B cell (primary cell): ENCODE measurements around the gene MYO1B. TPM values are rescaled to one million over a fixed set of nuclear protein-coding genes. Genes with fewer than 3 reads are reported as not detected.

ENCODE experiments used
- ATAC-seq: fragments of 200-7000 bp; cut with Tn5 transposase; one replicate; pipeline ENCODE4 v1.10.0; 2021; ENCODE audit warnings: low read depth, mild to moderate bottlenecking, moderate number of reproducible peaks, moderate library complexity
- CTCF ChIA-PET: fragments of 350-600 bp; sonication (Branson Sonifier 250); formaldehyde crosslinking; loops from one replicate; lab custom pipeline; 2021; ENCODE audit warnings: antibody characterized with exemption, inconsistent platforms; lab: Charles Lee
- POLR2A ChIA-PET: fragments of 350-600 bp; sonication (Branson Sonifier 250); formaldehyde crosslinking; loops from one replicate; lab custom pipeline; 2021; ENCODE audit warnings: antibody characterized with exemption; lab: Charles Lee
- DNase-seq: peaks from one replicate; pipeline ENCODE4 v3.0.0; 2013
- H2AFZ ChIP-seq: 2 replicates; pipeline ENCODE4 v1.6.1; 2012; ENCODE audit warnings: mild to moderate bottlenecking, low read depth, low read length; ENCODE audit not compliant: insufficient read depth, poor library complexity, severe bottlenecking
- H3K27ac ChIP-seq, 2 donors: 1 replicate in 1 of 2; 2 replicates in 1 of 2; pipeline ENCODE4 v1.5.1; 2012 to 2013; ENCODE audit warnings: low read length in 2 of 2, mild to moderate bottlenecking in 2 of 2, moderate library complexity in 1 of 2
- H3K27me3 ChIP-seq, 4 experiments: fragments of 200-600 bp in 1 of 4; sonication (generic) in 1 of 4; replicated peaks in 1 of 4; 1 replicate in 2 of 4; 2 replicates in 2 of 4; pipeline versions ENCODE4 v1.6.1 to v1.7.0; 2013 to 2016; ENCODE audit warnings: low read length in 3 of 4, mild to moderate bottlenecking in 2 of 4, mixed read lengths in 1 of 4, moderate library complexity in 1 of 4; ENCODE audit not compliant: insufficient read depth in 4 of 4, control insufficient read depth in 3 of 4; ENCODE audit errors: control extremely low read depth in 1 of 4
- H3K36me3 ChIP-seq, 2 experiments: replicated peaks in 1 of 2; 1 replicate in 1 of 2; 2 replicates in 1 of 2; pipeline versions ENCODE4 v1.6.1 to v1.7.1; 2013; ENCODE audit warnings: low read length in 1 of 2; ENCODE audit not compliant: insufficient read depth in 2 of 2, control insufficient read depth in 1 of 2; ENCODE audit errors: control extremely low read depth in 1 of 2, extremely low read depth in 1 of 2
- H3K4me1 ChIP-seq, 2 donors: fragments of 200-600 bp in 1 of 2; sonication (generic) in 1 of 2; 1 replicate in 1 of 2; 2 replicates in 1 of 2; pipeline versions ENCODE4 v1.5.1 to v1.6.1; 2013 to 2017; ENCODE audit warnings: low read length in 2 of 2; ENCODE audit not compliant: control insufficient read depth in 2 of 2, insufficient read depth in 2 of 2
- H3K4me2 ChIP-seq: replicated peaks from 2 replicates; pipeline ENCODE3; 2012; ENCODE audit warnings: mild to moderate bottlenecking, low read depth, low read length; ENCODE audit not compliant: poor library complexity, severe bottlenecking
- H3K4me3 ChIP-seq, 5 experiments: fragments of 200-600 bp in 1 of 5; sonication (generic) in 1 of 5; 1 replicate in 3 of 5; 2 replicates in 2 of 5; pipeline versions ENCODE4 v1.5.1 to v1.7.0; 2011 to 2016; ENCODE audit warnings: low read length in 4 of 5, mild to moderate bottlenecking in 4 of 5, low read depth in 2 of 5, control low read depth in 1 of 5, moderate library complexity in 1 of 5; ENCODE audit not compliant: insufficient read depth in 1 of 5; ENCODE audit errors: control extremely low read depth in 1 of 5, extremely low read depth in 1 of 5
- H3K79me2 ChIP-seq: fragments of 200-600 bp; sonication (generic); one replicate; pipeline ENCODE4 v1.6.0; 2016; ENCODE audit warnings: low read length; ENCODE audit not compliant: control insufficient read depth, insufficient read depth
- H3K9ac ChIP-seq: fragments of 200-600 bp; sonication (generic); 2 replicates; pipeline ENCODE4 v1.6.1; 2017; ENCODE audit warnings: mild to moderate bottlenecking, low read length, moderate library complexity
- H3K9me3 ChIP-seq, 3 donors: one replicate each; pipeline versions ENCODE4 v1.6.1 to v1.7.1; 2013; ENCODE audit warnings: low read length in 2 of 3; ENCODE audit not compliant: control insufficient read depth in 2 of 3, insufficient read depth in 1 of 3; ENCODE audit errors: control extremely low read depth in 1 of 3
- H4K20me1 ChIP-seq: 2 replicates; pipeline ENCODE4 v1.6.0; 2012; ENCODE audit warnings: mild to moderate bottlenecking, low read length; ENCODE audit not compliant: insufficient read depth, control insufficient read depth, poor library complexity, severe bottlenecking
- H3K27ac Mint-ChIP-seq: one replicate; pipeline ENCODE4 v1.8.0; 2021; ENCODE audit warnings: mixed read lengths
- H3K27me3 Mint-ChIP-seq: one replicate; pipeline ENCODE4 v1.8.0; 2021; ENCODE audit warnings: mixed read lengths
- H3K4me1 Mint-ChIP-seq: one replicate; pipeline ENCODE4 v1.8.0; 2021; ENCODE audit warnings: mixed read lengths
- H3K4me3 Mint-ChIP-seq: one replicate; pipeline ENCODE4 v1.8.0; 2021; ENCODE audit warnings: mixed read lengths
- H3K9me3 Mint-ChIP-seq: one replicate; pipeline ENCODE4 v1.8.0; 2022; ENCODE audit warnings: mixed read lengths; ENCODE audit not compliant: insufficient read depth
- CTCF ChIP-seq: fragments of 200-600 bp; IDR thresholded peaks from one replicate; pipeline ENCODE4 v1.8.0; 2022; ENCODE audit warnings: antibody characterized with exemption, mild to moderate bottlenecking
- EZH2 ChIP-seq: IDR thresholded peaks from 2 replicates; pipeline ENCODE4 v1.6.1; 2012; ENCODE audit warnings: borderline replicate concordance, low read depth, mild to moderate bottlenecking, moderate library complexity, low read length; ENCODE audit not compliant: insufficient read depth, poor library complexity, severe bottlenecking
- WGBS: methylation state at CpG from one replicate; pipeline ENCODE4 v1.1.5; 2013; ENCODE audit warnings: missing lambda C conversion rate; ENCODE audit not compliant: insufficient coverage; 5-methylcytosine and 5-hydroxymethylcytosine counted together
- intact Hi-C: fragments of 100-400 bp; cut with micrococcal nuclease; formaldehyde crosslinking; loops from one replicate; pipeline ENCODE4 v1.10.0; 2022
- polyA plus RNA-seq: library from polyadenylated mRNA; depleted of rRNA; stranded (reverse); fragments of >200 nt; gene quantifications from 2 replicates; pipeline ENCODE4 v1.2.3, GENCODE V29; 2012
- total RNA-seq, 2 donors: library from RNA; stranded (reverse); fragments of 120-200 nt in 1 of 2; gene quantifications; 1 replicate in 1 of 2; 2 replicates in 1 of 2; pipeline versions ENCODE4 v1.2.3 to v1.2.4, GENCODE V29; 2013 to 2022

Gene MYO1B
- total and polyA plus RNA-seq, 2 donors (not counting 1 experiment from before 2014, with no cell fraction given), result 0.67 to 4.4 TPM

GRCh38 chr2:191402966-191403565 lies 157.9 kb downstream of the MYO1B start:
- POLR2A ChIA-PET, result no interaction called here
- H3K4me1 Mint-ChIP-seq, result no peaks in the 10 kb centered on the region
- no peak overlapping the region for H3K4me2 ChIP-seq
- H3K4me1 ChIP-seq, result no peaks in the 10 kb centered on the region
- DNase-seq, result no peak
- no peaks in the 10 kb centered on the region for H3K79me2 ChIP-seq
- CTCF ChIA-PET, result no interaction called here
- WGBS, result 100% methylated on average over 2 of the region's 3 CpGs
- H3K9ac ChIP-seq, result no peak overlapping the region
- H3K27ac ChIP-seq, result no peak overlapping the region
- no peak overlapping the region for H3K27ac Mint-ChIP-seq
- no peaks in the 10 kb centered on the region for H3K36me3 ChIP-seq
- H3K4me3 Mint-ChIP-seq, result no peak overlapping the region
- intact Hi-C loops, result no loop called here
- no peaks in the 10 kb centered on the region for H3K27me3 Mint-ChIP-seq
- H3K27me3 ChIP-seq, result no peaks in the 10 kb centered on the region
- H3K9me3 Mint-ChIP-seq, result no peaks in the 10 kb centered on the region
- no peak for ATAC-seq
- TF ChIP-seq EZH2 (no peak), CTCF (no peak)
- no peaks in the 10 kb centered on the region for H4K20me1 ChIP-seq
- no peak overlapping the region for H2AFZ ChIP-seq
- H3K4me3 ChIP-seq, result no peak overlapping the region
- H3K9me3 ChIP-seq, result no peaks in the 10 kb centered on the region

GRCh38 chr2:191404568-191404991 lies 159.4 kb downstream of the MYO1B start:
- Histone ChIP-seq H3K4me2 (no peak overlapping the region), H3K27ac (no peak overlapping the region), H3K27me3 (no peaks in the 10 kb centered on the region), H3K9me3 (no peaks in the 10 kb centered on the region), H3K36me3 (no peaks in the 10 kb centered on the region), H3K4me3 (no peak overlapping the region), H3K4me1 (no peaks in the 10 kb centered on the region), H3K9ac (no peak overlapping the region), H3K79me2 (no peaks in the 10 kb centered on the region), H2AFZ (no peak overlapping the region), H4K20me1 (no peaks in the 10 kb centered on the region)
- Mint-ChIP-seq H3K27me3 (no peaks in the 10 kb centered on the region), H3K9me3 (no peaks in the 10 kb centered on the region), H3K27ac (no peak overlapping the region), H3K4me3 (no peak overlapping the region), H3K4me1 (no peaks in the 10 kb centered on the region)
- no peak for DNase-seq
- ChIA-PET CTCF (no interaction called here), POLR2A (no interaction called here)
- no CpG with 5 or more reads among the region's 1 CpG for WGBS
- no peak for ATAC-seq
- no peak for TF ChIP-seq EZH2
- no peak for TF ChIP-seq CTCF
- intact Hi-C loops, result no loop called here
